Breast epithelium (tissue), 3 donors: Measurements from ENCODE around the gene PPP6C.

Source experiments
- POLR2A ChIP-seq: fragments of 450-650 bp; IDR thresholded peaks from one replicate; pipeline ENCODE4 v1.6.1; 2016; ENCODE audit warnings: antibody characterized with exemption, mild to moderate bottlenecking, moderate library complexity
- POLR2AphosphoS5 ChIP-seq, 3 donors: sonication (generic); formaldehyde crosslinking; IDR thresholded peaks; one replicate each; pipeline ENCODE4 v1.6.1; 2017; ENCODE audit warnings: antibody characterized with exemption in 3 of 3
- TF ChIP-seq, protein P1 (sequence below), 3 donors: fragments of 450-650 bp; IDR thresholded peaks; one replicate each; pipeline ENCODE4 v1.5.1; 2016 to 2017; ENCODE audit warnings: antibody characterized with exemption in 3 of 3, mild to moderate bottlenecking in 3 of 3, moderate library complexity in 3 of 3

DNA sequence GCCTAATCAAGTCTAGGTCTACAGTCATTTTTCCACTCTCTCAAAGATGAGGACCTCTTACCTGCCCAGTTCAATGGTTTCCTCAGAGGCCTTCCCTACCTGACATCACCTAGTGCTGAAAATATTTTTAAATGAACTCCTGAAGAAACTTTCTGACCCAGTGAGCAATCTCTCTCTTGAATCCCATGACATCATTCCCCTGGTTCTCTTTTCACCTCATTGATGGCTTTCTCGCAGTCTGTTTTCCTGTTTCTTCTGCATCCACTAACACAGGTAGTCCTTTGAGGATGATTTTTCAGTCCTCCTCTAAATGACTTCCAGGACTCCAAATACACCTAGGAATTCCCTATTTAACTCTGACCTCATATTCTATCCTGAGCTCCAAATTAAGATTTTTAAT lies 86.6 kb downstream of the PPP6C start:
- TF ChIP-seq POLR2AphosphoS5 (IDR thresholded peaks at IDR 0.05) (no peak), POLR2A (no peak)
- TF ChIP-seq, protein P1, sequence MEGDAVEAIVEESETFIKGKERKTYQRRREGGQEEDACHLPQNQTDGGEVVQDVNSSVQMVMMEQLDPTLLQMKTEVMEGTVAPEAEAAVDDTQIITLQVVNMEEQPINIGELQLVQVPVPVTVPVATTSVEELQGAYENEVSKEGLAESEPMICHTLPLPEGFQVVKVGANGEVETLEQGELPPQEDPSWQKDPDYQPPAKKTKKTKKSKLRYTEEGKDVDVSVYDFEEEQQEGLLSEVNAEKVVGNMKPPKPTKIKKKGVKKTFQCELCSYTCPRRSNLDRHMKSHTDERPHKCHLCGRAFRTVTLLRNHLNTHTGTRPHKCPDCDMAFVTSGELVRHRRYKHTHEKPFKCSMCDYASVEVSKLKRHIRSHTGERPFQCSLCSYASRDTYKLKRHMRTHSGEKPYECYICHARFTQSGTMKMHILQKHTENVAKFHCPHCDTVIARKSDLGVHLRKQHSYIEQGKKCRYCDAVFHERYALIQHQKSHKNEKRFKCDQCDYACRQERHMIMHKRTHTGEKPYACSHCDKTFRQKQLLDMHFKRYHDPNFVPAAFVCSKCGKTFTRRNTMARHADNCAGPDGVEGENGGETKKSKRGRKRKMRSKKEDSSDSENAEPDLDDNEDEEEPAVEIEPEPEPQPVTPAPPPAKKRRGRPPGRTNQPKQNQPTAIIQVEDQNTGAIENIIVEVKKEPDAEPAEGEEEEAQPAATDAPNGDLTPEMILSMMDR (IDR thresholded peaks at IDR 0.05), result no peak
